ENCODE measurements around the gene CREBL2.
"Not testable (repeated sequence)": the region's sequence is repeated elsewhere in the genome, so short reads cannot be mapped to it uniquely, and the experiment has no call there.

Gene CREBL2

DNA sequence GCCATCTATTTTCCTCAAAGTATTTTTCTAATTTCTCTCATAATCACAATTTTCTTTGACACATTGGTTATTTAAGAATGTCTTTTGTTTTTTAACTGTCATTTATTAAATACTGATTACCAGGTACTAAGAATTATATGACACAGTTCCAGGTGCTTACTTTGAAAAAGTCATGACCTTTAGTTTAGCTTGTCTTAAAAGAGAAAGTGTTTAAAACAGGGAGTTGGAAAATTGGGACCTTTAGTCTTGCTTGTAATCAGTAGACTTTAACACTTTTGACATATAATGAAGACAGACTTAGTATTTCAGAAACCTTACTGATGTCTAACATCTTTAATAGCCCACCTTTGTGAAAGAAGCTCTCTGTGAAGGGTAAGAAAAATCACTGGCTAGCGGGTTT is 19.2 kb downstream of the CREBL2 start:
- FAIRE-seq (no peak), DNase-seq (ENCODE audit: insufficient read length, low spot score) (no peak)

DNA sequence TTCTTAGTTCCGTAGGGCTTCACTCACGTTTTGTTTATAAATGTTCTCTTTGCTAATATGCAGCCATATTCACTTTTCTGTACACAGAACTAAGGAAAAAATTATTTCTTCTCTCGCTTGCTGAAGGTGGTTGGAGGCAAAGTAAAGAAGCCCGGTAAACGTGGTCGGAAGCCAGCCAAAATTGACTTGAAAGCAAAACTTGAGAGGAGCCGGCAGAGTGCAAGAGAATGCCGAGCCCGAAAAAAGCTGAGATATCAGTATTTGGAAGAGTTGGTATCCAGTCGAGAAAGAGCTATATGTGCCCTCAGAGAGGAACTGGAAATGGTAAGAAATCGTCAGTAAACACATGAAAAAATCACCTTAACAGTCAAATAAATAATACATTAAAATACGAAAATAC is 24.0 kb downstream of the CREBL2 start:
- FAIRE-seq, result no peak
- DNase-seq (ENCODE audit: insufficient read length, low spot score), result no peak

DNA sequence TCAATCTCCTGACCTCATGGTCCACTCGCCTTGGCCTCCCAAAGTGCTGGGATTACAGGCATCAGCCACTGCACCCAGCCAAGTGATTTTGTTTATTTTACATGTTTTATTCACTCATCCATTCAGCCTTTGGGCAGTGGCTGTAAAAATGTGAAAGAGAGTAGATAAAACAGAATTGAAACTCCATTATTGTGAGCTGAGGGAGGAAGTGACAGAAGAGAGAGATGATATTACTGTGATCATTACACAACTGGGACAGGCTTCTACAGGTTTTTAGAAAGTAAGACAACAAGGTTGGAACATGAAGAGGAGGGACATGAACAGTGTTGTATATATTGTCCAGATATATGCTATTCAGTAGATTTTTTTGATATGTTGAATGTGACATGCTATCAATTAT is 25.0 kb downstream of the CREBL2 start:
- DNase-seq (ENCODE audit: insufficient read length, low spot score) (no peak), FAIRE-seq (no peak)

DNA sequence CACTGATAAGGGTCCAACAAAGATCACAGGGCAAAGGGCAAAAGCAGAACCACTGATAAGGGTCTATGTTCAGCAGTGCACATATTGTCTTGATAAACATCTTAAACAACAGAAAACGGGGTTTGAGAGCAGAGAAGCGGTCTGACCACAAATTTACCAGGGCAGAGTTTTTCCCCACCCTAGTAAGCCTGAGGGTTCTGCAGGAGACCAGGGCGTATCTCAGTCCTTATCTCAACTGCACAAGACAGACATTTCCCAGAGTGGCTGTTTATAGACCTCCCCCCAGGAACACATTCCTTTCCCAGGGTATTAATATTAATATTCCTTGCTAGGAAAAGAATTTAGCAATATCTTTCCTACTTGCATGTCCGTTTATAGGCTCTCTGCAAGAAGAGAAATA is 28.3 kb downstream of the CREBL2 start:
- DNase-seq (ENCODE audit: insufficient read length, low spot score); FAIRE-seq: not testable (repeated sequence)

DNA sequence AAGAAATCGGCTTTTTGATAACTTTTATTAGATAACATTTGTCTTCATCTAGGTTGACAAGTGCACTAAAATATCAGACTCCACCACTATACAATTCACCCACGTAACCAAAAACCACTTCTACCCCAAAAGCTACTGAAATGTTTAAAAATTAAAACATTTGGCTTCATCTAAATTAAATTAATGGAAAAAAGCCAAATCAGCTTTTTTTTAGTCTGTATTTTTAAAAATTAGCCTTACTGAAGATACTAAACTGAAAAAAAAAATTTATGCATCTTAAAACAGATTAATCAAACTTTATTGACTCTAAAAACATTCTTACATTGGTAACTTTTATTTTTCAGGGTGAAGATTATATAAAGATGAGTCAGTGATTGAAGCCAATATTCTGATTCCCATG is 30.0 kb downstream of the CREBL2 start:
- DNase-seq (ENCODE audit: insufficient read length, low spot score) (no peak), FAIRE-seq (no peak)

DNA sequence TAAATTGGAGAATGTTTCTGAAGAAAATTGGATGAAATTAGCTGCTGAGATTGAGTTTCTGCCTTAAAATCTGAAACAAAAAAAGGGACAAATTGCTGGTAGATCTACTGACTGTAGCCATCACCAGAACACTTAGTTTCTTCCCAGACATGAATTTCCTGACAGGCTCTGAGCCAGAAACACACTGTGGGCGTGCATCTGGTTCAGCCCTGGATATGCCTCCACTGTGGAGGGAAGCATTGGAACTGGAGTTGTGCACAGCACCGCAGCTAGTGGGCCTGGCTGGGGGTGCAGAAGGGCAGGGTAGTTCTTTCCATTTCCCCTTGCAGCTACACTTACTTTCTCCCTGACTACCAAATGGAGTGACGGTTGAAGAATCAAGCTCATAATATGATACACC is 31.2 kb downstream of the CREBL2 start:
- DNase-seq (ENCODE audit: insufficient read length, low spot score), result no peak
- no peak for FAIRE-seq

DNA sequence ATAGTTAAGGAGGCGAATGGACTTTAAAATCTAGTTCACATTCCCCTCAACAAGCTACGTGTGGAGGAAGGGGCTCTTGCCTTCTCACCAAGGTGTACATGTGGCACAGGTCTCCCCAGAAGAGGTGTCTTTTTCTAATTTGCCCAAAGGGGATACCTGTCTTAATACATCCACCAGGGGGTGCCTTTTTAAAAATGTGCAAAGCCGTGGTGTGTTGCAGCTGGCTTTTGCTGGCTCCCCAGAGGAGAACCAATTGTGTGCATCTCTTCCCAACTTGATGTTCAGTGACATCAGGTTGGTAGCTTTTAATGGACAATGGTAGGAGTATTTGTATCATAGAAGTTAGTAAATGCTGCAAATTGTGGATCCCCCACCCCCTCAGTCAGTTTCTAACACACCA is 33.8 kb downstream of the CREBL2 start:
- DNase-seq (ENCODE audit: insufficient read length, low spot score) (peak; percentile 3), FAIRE-seq (no peak)

DNA sequence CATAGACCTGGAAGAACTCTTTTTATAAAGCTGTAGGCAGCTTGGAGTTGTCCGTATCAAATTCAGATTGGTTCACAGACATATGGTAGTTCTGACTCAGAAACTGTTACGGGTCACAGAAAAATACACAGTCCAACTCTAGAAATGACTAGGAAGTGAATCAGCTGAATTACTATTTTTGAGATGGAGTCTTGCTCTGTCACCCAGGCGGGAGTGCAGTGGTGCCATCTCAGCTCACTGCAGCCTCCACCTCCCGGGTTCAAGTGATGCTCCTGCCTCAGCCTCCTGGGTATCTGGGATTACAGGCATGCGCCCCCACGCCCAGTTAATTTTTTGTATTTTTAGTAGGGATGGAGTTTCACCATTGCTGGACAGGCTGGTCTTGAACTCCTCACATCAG is 34.3 kb downstream of the CREBL2 start:
- not testable (repeated sequence) for FAIRE-seq
- DNase-seq (ENCODE audit: insufficient read length, low spot score), result peak; percentile 14

DNA sequence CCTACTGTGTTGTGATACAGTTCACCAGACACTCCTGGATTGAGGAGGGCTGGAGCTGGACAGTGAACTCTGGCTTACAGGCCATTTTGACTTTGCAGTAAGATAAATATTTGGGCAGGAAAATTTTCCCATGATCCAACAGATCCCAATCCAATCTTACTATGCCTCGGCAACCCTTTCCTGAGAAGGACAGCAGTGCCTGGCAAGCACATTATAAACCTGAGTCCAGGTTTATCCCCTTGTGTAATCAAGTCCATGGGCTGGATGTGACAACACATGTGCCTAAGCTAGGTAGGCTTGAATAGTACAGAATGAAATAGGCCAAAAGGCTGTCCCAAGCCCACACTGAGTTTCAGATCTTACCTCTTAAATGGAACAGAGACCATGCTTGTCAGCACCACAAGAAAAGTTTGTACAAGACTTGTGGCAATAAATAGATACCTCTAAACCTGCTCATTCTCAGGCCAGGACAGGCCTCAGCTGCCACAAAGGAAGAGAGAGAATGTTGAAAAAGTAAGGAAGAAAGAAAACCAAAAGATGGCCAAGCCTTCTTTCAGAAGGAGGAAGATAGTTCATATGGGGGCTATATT is 34.9 kb downstream of the CREBL2 start:
- FAIRE-seq, result no peak

DNA sequence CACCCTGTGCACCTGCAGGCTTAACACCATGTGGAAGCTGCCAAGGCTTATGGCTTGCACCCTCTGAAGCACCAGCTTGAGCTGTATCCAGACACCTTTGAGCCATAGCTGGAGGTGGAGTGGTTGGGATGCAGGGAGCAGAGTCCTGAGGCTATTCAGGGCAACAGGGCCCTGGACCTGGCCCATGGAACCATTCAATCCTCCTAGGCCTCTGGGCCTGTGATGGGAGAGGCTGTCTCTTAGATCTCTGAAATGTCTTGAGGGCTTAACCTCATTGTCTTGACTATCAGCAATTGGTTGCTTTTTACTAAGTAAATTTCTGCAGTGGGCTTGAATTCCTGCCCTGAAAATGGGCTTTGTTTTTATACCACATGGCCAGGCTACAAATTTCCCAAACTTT is 36.6 kb downstream of the CREBL2 start:
- DNase-seq (ENCODE audit: insufficient read length, low spot score), result no peak

More for the DNA sequence above, 34.9 kb downstream of the CREBL2 start:
- DNase-seq (ENCODE audit: insufficient read length, low spot score), result no peak

DNA sequence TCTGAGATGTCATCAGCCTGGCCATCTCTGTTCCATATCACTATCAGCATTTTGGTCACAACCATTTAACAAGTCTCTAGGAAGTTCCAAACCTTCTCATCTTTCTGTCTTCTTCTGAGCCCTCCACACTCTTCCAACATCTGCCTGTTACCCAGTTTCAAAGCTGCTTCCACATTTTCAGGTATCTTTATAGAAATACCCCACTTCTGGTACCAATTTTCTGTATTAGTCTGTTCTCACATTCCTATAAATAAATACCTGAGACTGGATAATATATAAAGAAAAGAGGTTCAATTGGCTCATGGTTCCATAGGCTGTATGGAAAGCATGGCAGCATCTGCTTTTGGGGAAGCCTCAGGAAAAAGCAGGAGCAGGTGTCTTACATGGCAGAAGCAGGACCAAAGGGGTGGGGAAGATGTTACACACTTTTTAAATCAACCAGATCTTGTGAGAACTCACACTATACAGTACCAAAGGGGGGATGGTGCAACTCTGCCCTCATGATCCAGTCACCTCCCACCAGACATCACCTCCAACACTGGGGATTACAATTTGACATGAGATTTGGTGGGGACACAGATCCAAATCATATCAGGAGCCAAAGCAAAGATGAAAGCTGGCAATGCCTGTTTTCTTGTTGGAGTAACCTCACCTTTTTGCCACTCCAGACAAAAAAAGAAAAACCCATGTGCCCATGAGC is 37.4 kb downstream of the CREBL2 start:
- FAIRE-seq, result no peak

More for the DNA sequence above, 36.6 kb downstream of the CREBL2 start:
- FAIRE-seq, result no peak

DNA sequence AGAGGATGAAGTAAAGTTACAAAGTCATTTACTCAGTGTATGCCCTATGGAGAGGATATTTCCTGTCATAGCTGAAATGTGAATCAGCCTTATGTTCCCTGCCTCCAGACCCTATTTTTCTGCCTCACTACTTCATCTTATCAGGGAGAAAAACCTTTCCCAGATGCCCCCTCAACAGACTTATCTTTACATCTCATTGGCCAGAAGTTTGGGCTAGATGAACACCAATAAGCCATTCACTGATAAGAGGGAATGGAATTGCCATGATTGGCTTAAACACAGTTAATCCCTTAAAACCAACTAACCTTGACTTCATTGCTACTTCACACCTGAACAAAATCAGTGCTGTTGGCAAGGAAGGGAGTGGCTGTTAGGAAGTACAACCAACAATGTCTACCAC is 40.1 kb downstream of the CREBL2 start:
- DNase-seq (ENCODE audit: insufficient read length, low spot score), result no peak
- no peak for FAIRE-seq

More for the DNA sequence above, 37.4 kb downstream of the CREBL2 start:
- DNase-seq (ENCODE audit: insufficient read length, low spot score), result no peak

DNA sequence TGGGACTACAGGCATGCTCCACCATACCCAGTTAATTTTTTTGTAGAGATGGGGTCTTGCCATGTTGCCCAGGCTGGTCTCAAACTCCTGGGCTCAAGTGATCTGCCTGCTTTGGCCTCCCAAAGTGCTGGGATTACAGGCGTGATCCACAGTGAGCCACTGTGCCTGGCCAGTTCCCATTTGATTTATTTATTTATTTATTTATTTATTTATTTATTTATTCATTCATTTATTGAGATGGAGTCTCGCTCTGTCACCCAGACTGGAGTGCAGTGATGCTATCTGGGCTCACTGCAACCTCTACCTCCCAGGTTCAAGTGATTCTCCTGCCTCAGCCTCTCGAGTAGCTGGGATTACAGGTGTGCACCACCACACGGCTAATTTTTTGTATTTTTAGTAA is 41.0 kb downstream of the CREBL2 start:
- not testable (repeated sequence) for DNase-seq (ENCODE audit: insufficient read length, low spot score); FAIRE-seq

DNA sequence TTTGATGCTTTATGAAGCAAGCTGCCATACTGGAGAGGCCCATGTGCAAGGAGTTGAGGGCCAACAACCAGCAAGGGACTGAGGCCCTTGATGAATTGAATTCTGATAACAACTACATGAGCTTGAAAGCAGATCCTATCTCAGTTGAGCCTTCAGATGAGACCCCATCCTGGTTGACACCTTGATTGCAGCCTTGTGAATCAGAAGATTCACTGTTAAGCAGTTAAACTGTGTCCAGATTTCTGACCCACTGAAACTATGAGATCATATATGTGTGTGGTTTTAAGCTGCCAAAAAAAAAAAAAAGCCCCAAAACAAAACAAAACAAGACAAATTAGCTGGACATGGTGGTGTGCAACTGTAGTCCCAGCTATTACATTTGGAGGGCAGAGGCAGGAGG is 42.2 kb downstream of the CREBL2 start:
- DNase-seq (ENCODE audit: insufficient read length, low spot score) (no peak), FAIRE-seq (no peak)

DNA sequence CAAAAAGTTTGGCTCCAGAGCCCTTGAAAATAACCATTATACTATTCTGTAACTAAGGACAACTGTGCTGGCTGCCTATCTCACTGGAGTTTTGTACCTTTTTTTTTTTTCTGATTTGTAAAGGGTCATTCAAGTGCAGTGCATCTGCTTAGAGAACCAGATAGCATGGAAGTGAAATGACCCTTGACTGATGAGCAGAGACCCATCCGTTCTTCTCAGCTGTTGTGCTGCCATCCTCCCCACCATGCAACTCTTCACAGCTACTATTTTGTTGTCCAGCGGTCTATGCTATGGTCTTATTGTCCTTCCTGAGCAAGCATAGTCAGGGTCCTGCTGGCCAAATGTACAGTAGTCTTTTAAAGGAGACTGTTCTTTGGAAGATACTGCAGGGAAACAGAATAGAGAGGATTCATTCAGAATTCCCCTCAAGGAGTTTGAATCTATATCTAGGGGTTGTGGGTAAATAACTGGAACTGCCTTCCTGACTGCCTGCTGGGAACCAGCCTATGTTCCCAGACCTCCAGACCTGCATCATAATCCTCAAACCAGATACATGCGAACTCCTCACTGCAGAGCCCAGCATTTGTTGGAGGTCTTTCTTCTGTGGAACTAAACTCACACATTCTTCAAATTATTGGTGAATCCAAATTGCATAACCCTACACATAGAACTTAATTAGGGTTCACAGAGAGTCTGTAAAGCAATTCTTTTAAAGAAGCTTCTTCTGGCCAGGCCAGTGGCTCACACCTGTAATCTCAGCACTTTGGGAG is 43.2 kb downstream of the CREBL2 start:
- no peak for FAIRE-seq
- no peak for DNase-seq (ENCODE audit: insufficient read length, low spot score)

DNA sequence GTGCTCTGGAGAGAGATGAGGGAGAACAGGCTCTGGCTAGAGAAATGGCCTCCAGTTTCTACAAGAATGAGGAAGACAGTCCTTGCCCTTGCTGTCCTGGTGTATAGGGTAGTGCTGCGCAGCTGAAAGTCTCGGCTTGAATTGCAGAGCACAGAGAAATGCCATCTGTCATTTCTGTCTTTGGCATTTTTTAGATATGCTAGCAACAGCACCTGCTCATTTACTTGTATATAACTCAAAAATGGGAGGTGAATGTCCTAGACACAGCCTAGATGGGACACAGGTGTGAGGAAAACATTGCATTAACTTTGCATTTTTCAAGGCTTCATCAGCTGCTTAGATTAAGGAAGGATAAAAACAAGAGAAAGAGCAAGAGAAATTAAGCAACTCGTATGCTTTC is 48.5 kb downstream of the CREBL2 start:
- FAIRE-seq (no peak), DNase-seq (ENCODE audit: insufficient read length, low spot score) (no peak)

DNA sequence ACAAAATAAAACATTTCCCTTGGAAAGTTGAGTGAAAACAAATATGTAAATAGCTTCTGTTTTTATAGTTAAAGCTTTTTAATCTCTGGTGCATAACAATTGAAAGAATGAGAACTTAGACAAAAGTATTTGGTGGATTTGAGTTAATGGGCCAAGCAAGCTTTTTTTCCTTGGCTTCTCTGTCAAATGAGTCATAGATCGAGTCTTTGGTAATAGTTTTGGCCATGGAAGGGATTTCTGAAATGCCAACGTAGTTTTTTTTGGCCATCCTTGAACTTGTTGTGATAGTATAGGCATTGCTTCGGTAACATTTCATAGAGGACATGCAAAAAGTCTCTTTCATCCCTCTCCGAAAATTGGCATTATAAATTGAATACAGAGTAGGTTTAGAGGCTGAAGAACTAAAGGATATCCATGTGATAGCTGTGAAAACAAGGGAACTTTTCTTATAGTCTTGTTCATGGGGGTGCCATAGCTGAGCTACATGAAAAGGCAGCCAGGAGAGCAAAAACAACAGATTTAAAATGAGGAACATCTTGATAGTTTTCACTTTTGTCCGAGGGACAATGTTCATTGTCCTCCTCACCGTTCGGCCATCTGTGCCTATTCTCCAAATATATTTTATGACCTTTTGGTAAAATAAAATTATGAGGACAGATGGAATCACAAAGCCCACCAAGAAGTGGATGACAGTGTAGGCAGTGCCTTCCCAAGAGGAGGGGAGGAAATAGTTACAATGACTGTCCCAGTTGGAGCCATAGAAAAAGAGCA is 49.6 kb downstream of the CREBL2 start:
- FAIRE-seq, result no peak
- DNase-seq (ENCODE audit: insufficient read length, low spot score), result peak; percentile 14

DNA sequence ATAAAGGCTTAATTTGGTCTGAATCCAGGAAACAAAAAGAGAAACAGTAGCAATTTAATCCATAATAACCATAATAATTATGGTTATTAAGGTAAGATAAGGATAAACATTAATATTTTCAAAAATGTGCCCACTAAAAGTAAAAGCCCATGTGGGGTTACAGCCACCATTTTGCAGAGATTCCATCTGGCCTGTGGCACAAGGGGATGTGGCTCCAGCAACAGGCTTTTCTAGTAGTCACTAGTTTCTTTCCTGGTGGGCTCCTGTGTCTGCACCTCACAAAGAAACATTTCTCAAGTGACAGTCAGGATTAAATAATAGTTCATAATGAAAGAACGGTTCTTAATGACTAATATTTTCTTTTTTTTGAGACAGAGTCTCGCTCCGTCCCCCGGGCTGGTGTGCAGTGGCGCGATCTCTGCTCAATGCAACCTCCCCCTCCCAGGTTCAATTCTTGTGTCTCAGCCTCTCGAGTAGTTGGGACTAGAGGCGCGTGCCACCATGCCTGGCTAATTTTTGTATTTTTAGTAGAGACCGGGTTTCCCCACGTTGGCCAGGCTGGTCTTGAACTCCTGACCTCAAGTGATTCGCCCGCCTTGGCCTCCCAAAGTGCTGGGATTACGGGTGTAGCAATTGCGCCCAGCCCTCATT is 52.1 kb downstream of the CREBL2 start:
- no peak for DNase-seq (ENCODE audit: insufficient read length, low spot score)
- FAIRE-seq, result no peak

DNA sequence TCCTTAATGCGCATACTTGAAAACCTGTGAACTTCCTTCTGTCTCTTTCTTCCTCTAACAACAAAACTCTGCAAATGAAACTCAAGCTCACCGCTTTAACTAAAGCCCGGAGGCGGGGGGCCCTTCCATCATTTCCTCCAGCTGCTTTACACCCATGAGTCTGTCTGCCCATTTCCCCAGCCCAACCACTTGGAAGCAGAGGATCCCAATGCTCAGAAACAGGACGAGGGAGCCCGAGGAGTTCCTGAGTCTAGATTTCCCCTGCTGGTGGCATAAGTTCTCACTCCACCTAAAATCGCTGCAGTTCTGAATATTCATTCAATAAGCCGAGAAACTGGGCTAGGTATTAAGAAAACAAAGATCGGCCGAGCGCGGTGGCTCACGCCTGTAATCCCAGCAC is 53.5 kb downstream of the CREBL2 start:
- no peak for FAIRE-seq

DNA sequence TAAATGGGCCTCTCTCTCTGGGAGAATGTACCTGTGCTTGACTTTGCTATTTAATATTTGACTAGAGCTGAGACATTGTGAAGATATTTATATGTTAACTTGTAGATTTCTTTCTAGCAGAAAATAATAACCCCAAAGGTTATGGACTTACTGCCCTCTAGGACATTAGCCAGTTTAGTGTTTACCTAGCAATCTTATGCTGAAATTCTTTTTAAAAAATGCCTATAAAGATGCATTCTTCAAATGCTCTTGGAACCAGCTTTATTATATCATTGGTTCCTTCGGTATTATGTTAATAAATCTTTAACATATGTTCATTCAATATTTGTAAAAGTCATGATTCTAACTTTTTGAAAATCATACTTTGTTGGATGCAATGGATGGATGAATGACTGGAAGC is 56.3 kb downstream of the CREBL2 start:
- FAIRE-seq, result no peak
- DNase-seq (ENCODE audit: insufficient read length, low spot score), result no peak

More for the DNA sequence above, 53.5 kb downstream of the CREBL2 start:
- DNase-seq (ENCODE audit: insufficient read length, low spot score), result no peak

DNA sequence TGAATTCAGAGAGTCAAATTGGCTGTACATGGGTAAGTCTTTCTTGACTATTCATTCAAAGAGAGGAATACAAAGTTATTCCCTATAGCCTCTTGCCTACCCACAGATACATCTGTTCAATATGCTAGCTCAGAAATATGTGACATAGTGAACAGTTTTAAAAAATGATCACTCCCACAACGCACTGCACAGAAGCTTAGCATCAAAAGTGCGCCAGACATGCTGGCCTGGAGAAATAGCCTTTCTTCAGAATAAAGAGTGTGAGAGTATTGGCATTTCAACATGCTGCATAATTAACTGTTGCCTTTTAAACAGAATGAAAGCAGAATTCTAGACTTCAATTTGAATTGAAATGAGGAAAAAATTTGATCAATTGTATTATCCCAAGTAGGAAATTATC is 57.3 kb downstream of the CREBL2 start:
- DNase-seq (ENCODE audit: insufficient read length, low spot score) (no peak), FAIRE-seq (no peak)

Measured in HTR-8/SVneo (cell line).